NT2/D1 (cell line): Measurements from ENCODE around the gene KLHDC10.

Experiments
- DNase-seq: peaks from one replicate; pipeline ENCODE4 v3.0.0-alpha.2; 2011; ENCODE audit warnings: low read depth, low spot score
- H3K27me3 ChIP-seq: 2 replicates; pipeline ENCODE4 v1.6.0; 2011; ENCODE audit warnings: mild to moderate bottlenecking; ENCODE audit not compliant: insufficient read length, insufficient read depth
- H3K36me3 ChIP-seq: 2 replicates; pipeline ENCODE4 v1.6.1; 2011; ENCODE audit warnings: mild to moderate bottlenecking, low read length, mixed read lengths; ENCODE audit not compliant: insufficient read depth, insufficient read length
- H3K4me1 ChIP-seq: 2 replicates; pipeline ENCODE4 v1.5.1; 2011; ENCODE audit not compliant: insufficient read depth, insufficient read length
- H3K4me3 ChIP-seq: 2 replicates; pipeline ENCODE4 v1.5.1; 2011; ENCODE audit warnings: low read depth; ENCODE audit not compliant: insufficient read length
- H3K9ac ChIP-seq: 2 replicates; pipeline ENCODE4 v1.6.0; 2011; ENCODE audit warnings: low read depth; ENCODE audit not compliant: insufficient read length
- H3K9me3 ChIP-seq: 2 replicates; pipeline ENCODE4 v1.5.1; 2011; ENCODE audit warnings: mild to moderate bottlenecking, low read length; ENCODE audit not compliant: insufficient read depth
- SUZ12 ChIP-seq: IDR thresholded peaks from 2 replicates; pipeline ENCODE4 v1.6.1; 2011; ENCODE audit not compliant: insufficient read length, insufficient read depth; ENCODE audit errors: extremely low read depth
- YY1 ChIP-seq: IDR thresholded peaks from 2 replicates; pipeline ENCODE4 v1.6.1; 2011; ENCODE audit not compliant: insufficient read length, insufficient read depth
- ZNF274 ChIP-seq: IDR thresholded peaks from 2 replicates; pipeline ENCODE4 v1.6.1; 2011; ENCODE audit warnings: mild to moderate bottlenecking, low read depth, low read length

KLHDC10 gene

GRCh38 chr7:130131964-130132875 is 61.9 kb downstream of the KLHDC10 start:
- Histone ChIP-seq H3K4me1 (no peaks in the 10 kb centered on the region), H3K36me3 (peaks cover 3% of the 10 kb centered on the region), H3K27me3 (no peaks in the 10 kb centered on the region), H3K9ac (no peak overlapping the region), H3K4me3 (no peak overlapping the region), H3K9me3 (no peaks in the 10 kb centered on the region)
- no peak for DNase-seq
- no peak for TF ChIP-seq YY1
- TF ChIP-seq ZNF274: no peak
- TF ChIP-seq SUZ12: no peak

- DNase-seq: no peak
- no peak overlapping the region for H3K9ac ChIP-seq
These were observed 62.9 kb downstream of the KLHDC10 start for GRCh38 chr7:130133029-130133782.

DNA sequence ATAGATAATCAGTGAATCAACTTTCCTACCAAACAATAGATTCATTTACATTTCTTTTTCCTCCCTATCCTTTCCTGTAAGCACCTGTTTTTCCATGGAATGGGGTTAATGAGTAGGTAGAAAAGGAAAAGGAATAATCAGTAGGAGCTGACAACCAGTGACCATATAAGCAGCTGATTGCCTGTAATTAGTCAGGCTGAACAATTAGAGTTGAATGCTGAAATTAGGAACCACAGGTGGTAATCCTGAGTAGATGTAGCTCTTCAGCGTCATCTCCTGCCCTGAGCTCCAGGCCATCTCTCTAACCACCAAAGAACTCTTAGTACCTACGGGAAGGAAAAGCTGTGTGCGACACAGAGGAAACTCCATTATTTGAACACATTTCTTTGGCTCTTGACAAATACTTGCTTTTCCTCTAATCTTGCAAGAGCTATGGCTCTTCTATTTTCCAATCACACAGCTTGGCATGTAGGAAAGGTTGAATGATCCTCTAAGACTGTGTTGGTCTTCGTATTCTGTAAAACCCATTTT is 63.8 kb downstream of the KLHDC10 start:
- no peaks in the 10 kb centered on the region for H3K9me3 ChIP-seq
- H3K4me3 ChIP-seq: no peak overlapping the region
- TF ChIP-seq YY1 (no peak), ZNF274 (no peak), SUZ12 (no peak)
- no peak overlapping the region for H3K9ac ChIP-seq
- no peaks in the 10 kb centered on the region for H3K4me1 ChIP-seq
- no peaks in the 10 kb centered on the region for H3K27me3 ChIP-seq
- peaks cover 3% of the 10 kb centered on the region for H3K36me3 ChIP-seq
- no peak for DNase-seq

More at GRCh38 chr7:130133029-130133782, 62.9 kb downstream of the KLHDC10 start:
- H3K4me3 ChIP-seq: no peak overlapping the region
- H3K27me3 ChIP-seq: no peaks in the 10 kb centered on the region
- no peaks in the 10 kb centered on the region for H3K9me3 ChIP-seq
- TF ChIP-seq SUZ12 (no peak), ZNF274 (no peak), YY1 (no peak)
- peaks cover 3% of the 10 kb centered on the region for H3K36me3 ChIP-seq
- no peaks in the 10 kb centered on the region for H3K4me1 ChIP-seq

DNA sequence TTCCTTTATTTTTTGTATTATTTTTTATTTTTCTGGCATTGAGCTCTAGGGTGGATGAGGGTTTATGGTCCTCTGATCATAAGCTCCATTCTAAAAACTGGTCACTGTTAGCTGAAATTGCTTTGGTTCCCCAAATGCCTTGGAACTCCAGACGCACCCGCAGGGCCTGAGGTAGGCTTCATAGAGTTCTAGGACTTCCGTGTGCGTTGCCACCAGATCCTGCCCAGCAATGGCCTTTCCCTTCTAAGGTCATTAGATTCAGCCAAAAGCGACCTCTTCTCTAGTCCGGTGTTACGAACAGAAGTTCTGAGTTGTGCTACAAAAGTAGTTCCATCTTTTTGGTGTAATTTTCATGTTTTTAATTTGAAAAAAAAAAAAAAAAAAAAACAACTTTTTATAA is 64.4 kb downstream of the KLHDC10 start:
- no peak for DNase-seq
- H3K36me3 ChIP-seq: peaks cover 3% of the 10 kb centered on the region

GRCh38 chr7:130135208-130136205 is 65.2 kb downstream of the KLHDC10 start:
- peaks cover 6% of the 10 kb centered on the region for H3K4me1 ChIP-seq
- TF ChIP-seq SUZ12 (no peak), ZNF274 (no peak), YY1 (no peak)
- no peak overlapping the region for H3K9ac ChIP-seq
- H3K4me3 ChIP-seq: no peak overlapping the region
- H3K9me3 ChIP-seq: no peaks in the 10 kb centered on the region
- H3K27me3 ChIP-seq: no peaks in the 10 kb centered on the region
- DNase-seq: no peak
- H3K36me3 ChIP-seq: peaks cover under 1% of the 10 kb centered on the region

More for the DNA sequence above, 64.4 kb downstream of the KLHDC10 start:
- no peaks in the 10 kb centered on the region for H3K9me3 ChIP-seq
- H3K27me3 ChIP-seq: no peaks in the 10 kb centered on the region
- no peak for TF ChIP-seq SUZ12
- no peak for TF ChIP-seq YY1
- TF ChIP-seq ZNF274: no peak
- H3K4me1 ChIP-seq: peaks cover 5% of the 10 kb centered on the region
- H3K9ac ChIP-seq: no peak overlapping the region
- no peak overlapping the region for H3K4me3 ChIP-seq

DNA sequence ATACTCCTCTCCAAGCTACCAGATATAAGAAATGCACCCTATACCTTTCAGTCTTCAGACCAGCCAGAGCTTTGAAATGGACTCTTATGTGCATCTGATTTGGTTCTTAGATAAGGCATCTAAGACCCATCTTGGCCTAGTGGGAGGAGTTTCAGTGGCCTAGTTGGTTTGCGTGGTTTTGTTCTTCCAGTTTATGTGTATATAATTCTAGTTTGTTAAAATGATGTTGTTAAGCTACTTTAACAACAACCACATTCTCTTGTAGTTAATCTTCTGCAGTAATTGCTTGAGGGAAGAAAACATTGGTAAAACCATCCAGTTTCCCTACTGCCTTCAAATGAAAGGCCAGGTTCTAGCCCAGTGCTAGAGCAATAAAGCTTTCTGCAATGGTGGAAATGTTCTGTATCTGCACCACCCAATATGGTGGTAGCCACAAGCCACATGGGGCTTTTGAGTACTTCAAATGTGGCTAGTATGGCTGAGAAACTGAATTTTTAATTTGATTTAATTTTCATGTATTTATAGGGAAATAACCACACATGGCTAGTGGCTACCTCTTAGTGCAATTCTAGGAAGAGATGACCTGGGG is 66.3 kb downstream of the KLHDC10 start:
- TF ChIP-seq SUZ12 (no peak), ZNF274 (no peak), YY1 (no peak)
- no peaks in the 10 kb centered on the region for H3K36me3 ChIP-seq
- H3K4me1 ChIP-seq: peaks cover 9% of the 10 kb centered on the region
- no peak for DNase-seq
- no peaks in the 10 kb centered on the region for H3K9me3 ChIP-seq
- no peaks in the 10 kb centered on the region for H3K27me3 ChIP-seq
- no peak overlapping the region for H3K9ac ChIP-seq
- no peak overlapping the region for H3K4me3 ChIP-seq
